Measurements from ENCODE around the gene CELSR3. TPM values are rescaled to one million over a fixed set of nuclear protein-coding genes. Genes with fewer than 3 reads are reported as not detected.

The CELSR3 gene
- total RNA-seq, 1 experiment from 2014 or later = 35.4 TPM

GRCh38 chr3:48625600-48625999 lies 37.1 kb downstream of the CELSR3 start:
- Mint-ChIP-seq H3K4me3 (ENCODE audit: unreplicated experiment) (no peak overlapping the region), H3K9me3 (ENCODE audit: unreplicated experiment) (no peaks in the 10 kb centered on the region), H3K27ac (ENCODE audit: unreplicated experiment) (no peak overlapping the region), H3K27me3 (ENCODE audit: insufficient read depth, unreplicated experiment) (no peaks in the 10 kb centered on the region), H3K4me1 (ENCODE audit: low read depth, unreplicated experiment) (no peaks in the 10 kb centered on the region), H3K36me3 (ENCODE audit: insufficient read depth, unreplicated experiment) (peaks cover 28% of the 10 kb centered on the region)
- no peaks in the 10 kb centered on the region for H3K4me1 ChIP-seq
- no peak overlapping the region for H3K4me3 ChIP-seq (ENCODE audit: low read depth, low read length)
- no peak for DNase-seq
- no peaks in the 10 kb centered on the region for H3K9me3 ChIP-seq
- no peaks in the 10 kb centered on the region for H3K27me3 ChIP-seq (replicated peaks; ENCODE audit: control insufficient read depth, insufficient read depth, low read length)
- ChIA-PET CTCF (no interaction called here), POLR2A (no interaction called here)
- no TSS peak for BruUV-seq (replicated peaks)
- intact Hi-C loops (cut with micrococcal nuclease; ENCODE audit: unreplicated experiment) = no loop called here
- TF ChIP-seq CTCF (IDR thresholded peaks at IDR 0.05; ENCODE audit: insufficient read depth in 1 of 2, low read depth in 1 of 2, low read length in 1 of 2, severe bottlenecking in 1 of 2, unreplicated experiment in 1 of 2) = no peak
- peaks cover 6% of the 10 kb centered on the region for H3K36me3 ChIP-seq (ENCODE audit: control insufficient read depth, insufficient read depth, low read length)

- no peaks in the 10 kb centered on the region for H3K27me3 ChIP-seq (replicated peaks; ENCODE audit: control insufficient read depth, insufficient read depth, low read length)
- POLR2A ChIA-PET = interaction anchor here (0.6 kb wide), 1 partner anchor 18 kb away, joined by 3 read pairs; no protein-coding TSS in a partner anchor
- no peak overlapping the region for H3K4me3 ChIP-seq (ENCODE audit: low read depth, low read length)
- no peak for DNase-seq
- no peaks in the 10 kb centered on the region for H3K9me3 Mint-ChIP-seq (ENCODE audit: unreplicated experiment)
- H3K27me3 Mint-ChIP-seq (ENCODE audit: insufficient read depth, unreplicated experiment) = no peaks in the 10 kb centered on the region
- peak overlapping the region; percentile 45 for H3K27ac Mint-ChIP-seq (ENCODE audit: unreplicated experiment)
- TF ChIP-seq CTCF (IDR thresholded peaks at IDR 0.05; ENCODE audit: insufficient read depth in 1 of 2, low read depth in 1 of 2, low read length in 1 of 2, severe bottlenecking in 1 of 2, unreplicated experiment in 1 of 2) = no peak
- H3K4me1 Mint-ChIP-seq (ENCODE audit: low read depth, unreplicated experiment) = no peaks in the 10 kb centered on the region
- intact Hi-C loops (cut with micrococcal nuclease; ENCODE audit: unreplicated experiment) = no loop called here
- H3K36me3 Mint-ChIP-seq (ENCODE audit: insufficient read depth, unreplicated experiment) = peaks cover 25% of the 10 kb centered on the region
- H3K4me1 ChIP-seq = peaks cover 3% of the 10 kb centered on the region
- CTCF ChIA-PET = interaction anchor here (1.7 kb wide), 1 partner anchor 10 kb away, joined by 7 read pairs; the partner anchor contains the start of gene SLC26A6
- no peak overlapping the region for H3K4me3 Mint-ChIP-seq (ENCODE audit: unreplicated experiment)
- no peaks in the 10 kb centered on the region for H3K9me3 ChIP-seq
- BruUV-seq (replicated peaks) = no TSS peak
- H3K36me3 ChIP-seq (ENCODE audit: control insufficient read depth, insufficient read depth, low read length) = peaks cover 5% of the 10 kb centered on the region
These were observed 37.9 kb downstream of the CELSR3 start for GRCh38 chr3:48624767-48625166.

- Mint-ChIP-seq H3K4me1 (ENCODE audit: low read depth, unreplicated experiment) (no peaks in the 10 kb centered on the region), H3K27me3 (ENCODE audit: insufficient read depth, unreplicated experiment) (no peaks in the 10 kb centered on the region), H3K36me3 (ENCODE audit: insufficient read depth, unreplicated experiment) (peaks cover 25% of the 10 kb centered on the region), H3K9me3 (ENCODE audit: unreplicated experiment) (no peaks in the 10 kb centered on the region), H3K4me3 (ENCODE audit: unreplicated experiment) (no peak overlapping the region), H3K27ac (ENCODE audit: unreplicated experiment) (peak overlapping the region; percentile 70)
- no peak overlapping the region for H3K4me3 ChIP-seq (ENCODE audit: low read depth, low read length)
- intact Hi-C loops (cut with micrococcal nuclease; ENCODE audit: unreplicated experiment) = no loop called here
- DNase-seq = no peak
- CTCF ChIA-PET = interaction anchor here (0.6 to 1.7 kb wide), 2 partner anchors 11 to 15 kb away, joined by 3 to 7 read pairs; partner anchors contain the start of genes SLC26A6 and UQCRC1
- peaks cover 11% of the 10 kb centered on the region for H3K4me1 ChIP-seq
- BruUV-seq (replicated peaks) = no TSS peak
- no peaks in the 10 kb centered on the region for H3K9me3 ChIP-seq
- H3K36me3 ChIP-seq (ENCODE audit: control insufficient read depth, insufficient read depth, low read length) = peaks cover 5% of the 10 kb centered on the region
- POLR2A ChIA-PET = interaction anchor here (0.6 to 1.4 kb wide), 4 partner anchors 18 to 51 kb away, joined by 3 to 6 read pairs (median 3); no protein-coding TSS in a partner anchor
- no peak for TF ChIP-seq CTCF (IDR thresholded peaks at IDR 0.05; ENCODE audit: insufficient read depth in 1 of 2, low read depth in 1 of 2, low read length in 1 of 2, severe bottlenecking in 1 of 2, unreplicated experiment in 1 of 2)
- no peaks in the 10 kb centered on the region for H3K27me3 ChIP-seq (replicated peaks; ENCODE audit: control insufficient read depth, insufficient read depth, low read length)
These were observed 38.7 kb downstream of the CELSR3 start for GRCh38 chr3:48623851-48624547.

Data from Caco-2 (cell line).